Measurements from ENCODE around the gene PKMYT1.

The PKMYT1 gene

DNA sequence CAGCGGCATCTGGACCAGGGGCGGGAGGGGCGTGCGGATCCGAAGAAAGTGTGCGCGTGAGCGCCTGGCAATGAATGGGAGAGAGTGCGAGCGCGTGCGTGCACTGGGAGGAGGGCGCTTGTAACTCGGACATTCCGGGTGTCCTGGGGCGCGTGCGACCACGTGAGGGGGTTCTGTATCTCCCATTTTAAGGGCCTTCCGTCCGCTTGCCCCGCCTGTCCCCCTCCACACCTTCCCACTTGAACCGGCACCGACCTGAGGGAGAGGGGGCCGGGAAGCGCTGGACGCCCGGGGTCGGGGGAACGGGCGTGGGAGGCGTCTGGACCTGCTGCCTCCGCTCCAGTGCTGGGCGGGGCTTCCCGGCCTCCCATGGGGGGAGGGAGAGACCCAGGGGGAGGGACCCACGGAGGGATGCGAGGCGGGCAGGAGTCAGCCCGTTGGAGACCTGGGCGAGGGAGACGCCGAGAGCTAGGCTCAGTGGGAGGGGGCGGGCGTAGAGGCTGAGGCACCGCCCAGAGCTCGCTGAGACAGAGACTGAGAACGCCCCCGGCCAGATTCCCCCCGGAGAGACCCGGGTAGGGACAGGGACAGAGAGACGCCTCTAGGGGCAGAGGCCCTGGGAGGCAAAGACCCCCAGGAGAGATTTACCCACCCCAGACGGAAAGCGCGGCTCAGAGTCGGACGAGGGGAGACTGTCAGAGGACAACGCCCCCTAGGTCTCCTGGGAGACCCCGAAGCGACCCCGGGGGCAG, 16.3 kb downstream of the PKMYT1 start, which contains the start of gene KREMEN2:
TSS of gene KREMEN2 (plus strand) at position 553 of the 752 bp plus-strand sequence. CDS start 246 bp downstream, outside the sequence.
- peak within 1 kb of the TSS; percentile 43 for H3K4me3 ChIP-seq (ENCODE audit: low read length)
- peaks cover 19% of the 10 kb centered on the region for H3K4me1 ChIP-seq (ENCODE audit: insufficient read depth, low read length)
- H2AFZ ChIP-seq (ENCODE audit: low read depth, low read length) = peak within 1 kb of the TSS; percentile 76
- H3K27me3 ChIP-seq (ENCODE audit: insufficient read depth, low read length) = peaks cover 14% of the 10 kb centered on the region
- H3K36me3 ChIP-seq (ENCODE audit: insufficient read depth, low read length) = no peaks in the 10 kb centered on the region
- H3K9me3 ChIP-seq (ENCODE audit: low read length) = no peaks in the 10 kb centered on the region

DNA sequence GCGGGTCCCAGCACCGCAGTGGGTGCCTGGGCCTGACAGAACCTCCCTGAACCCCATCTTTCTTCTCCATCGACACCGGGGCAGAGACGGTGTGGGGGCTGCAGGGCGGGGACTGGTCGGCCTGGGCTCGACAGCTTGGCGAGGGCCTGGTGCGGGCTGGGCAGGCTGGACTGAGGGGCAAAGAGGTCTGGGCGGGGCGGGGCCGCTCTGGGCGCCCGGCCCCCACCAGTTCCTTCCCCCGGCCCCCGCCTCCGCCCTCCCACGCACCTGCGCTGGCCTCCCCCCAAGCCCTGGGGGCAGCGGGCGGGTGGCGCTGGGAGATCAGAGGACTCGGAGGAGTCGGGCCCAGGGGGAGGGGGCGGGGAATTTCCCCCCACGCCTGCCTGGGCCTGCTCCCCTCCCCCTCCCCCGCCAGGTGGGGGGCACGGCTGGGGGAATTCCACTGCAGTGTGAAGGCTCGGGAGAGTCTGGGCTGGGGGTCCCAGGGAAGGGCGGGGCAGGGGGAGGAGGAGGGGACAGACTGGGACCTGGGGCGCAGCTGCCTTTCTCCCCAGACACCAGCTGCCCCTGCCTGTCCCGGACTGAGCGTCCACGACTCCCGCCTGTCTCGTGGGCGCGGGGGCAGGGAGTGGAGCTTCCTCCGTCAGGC, 17.0 kb downstream of the PKMYT1 start:
- H3K36me3 ChIP-seq (ENCODE audit: insufficient read depth, low read length) = no peaks in the 10 kb centered on the region
- H3K4me1 ChIP-seq (ENCODE audit: insufficient read depth, low read length) = peaks cover 15% of the 10 kb centered on the region
- peak overlapping the region; percentile 43 for H3K4me3 ChIP-seq (ENCODE audit: low read length)
- peak overlapping the region; percentile 76 for H2AFZ ChIP-seq (ENCODE audit: low read depth, low read length)
- peaks cover 14% of the 10 kb centered on the region for H3K27me3 ChIP-seq (ENCODE audit: insufficient read depth, low read length)
- H3K9me3 ChIP-seq (ENCODE audit: low read length) = no peaks in the 10 kb centered on the region

DNA sequence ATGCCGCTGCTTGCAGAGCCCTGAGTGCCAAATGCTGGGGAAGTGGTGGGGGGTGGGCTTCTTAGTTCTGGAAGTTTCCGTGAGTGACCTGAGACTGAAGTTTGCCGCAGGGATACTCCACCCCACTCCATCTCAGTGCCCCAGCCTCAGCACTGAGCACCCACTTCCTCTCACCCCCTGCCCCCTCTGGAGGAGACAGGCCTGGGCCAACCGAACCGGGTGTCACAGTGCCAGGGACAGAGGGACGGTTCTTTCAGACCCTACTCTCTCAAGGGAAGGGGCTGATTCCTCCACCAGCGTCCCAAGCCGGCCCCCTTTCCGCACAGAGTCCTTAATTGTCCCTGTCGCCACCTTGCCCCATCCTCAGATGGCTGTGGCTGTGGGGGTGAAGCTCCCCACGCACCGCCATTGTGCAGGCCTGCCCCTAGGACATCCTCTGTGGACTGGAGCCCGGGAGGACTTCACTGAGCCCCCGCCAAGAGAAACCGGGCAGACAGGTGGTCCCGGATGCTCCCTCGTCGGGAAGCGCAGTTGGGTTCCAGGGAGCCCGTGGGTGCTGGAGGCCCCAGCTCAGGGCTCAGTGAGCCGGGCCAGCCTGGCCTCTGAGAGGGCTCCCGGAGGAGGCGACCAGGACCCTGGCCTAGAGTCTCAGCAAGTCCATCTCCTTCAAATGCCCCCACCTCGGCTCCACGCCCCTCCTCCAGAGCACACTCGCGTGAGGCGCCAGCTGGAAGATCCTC, 17.7 kb downstream of the PKMYT1 start:
- no peak overlapping the region for H2AFZ ChIP-seq (ENCODE audit: low read depth, low read length)
- H3K9me3 ChIP-seq (ENCODE audit: low read length) = no peaks in the 10 kb centered on the region
- H3K36me3 ChIP-seq (ENCODE audit: insufficient read depth, low read length) = no peaks in the 10 kb centered on the region
- H3K4me3 ChIP-seq (ENCODE audit: low read length) = no peak overlapping the region
- peaks cover 14% of the 10 kb centered on the region for H3K27me3 ChIP-seq (ENCODE audit: insufficient read depth, low read length)
- H3K4me1 ChIP-seq (ENCODE audit: insufficient read depth, low read length) = peaks cover 15% of the 10 kb centered on the region

DNA sequence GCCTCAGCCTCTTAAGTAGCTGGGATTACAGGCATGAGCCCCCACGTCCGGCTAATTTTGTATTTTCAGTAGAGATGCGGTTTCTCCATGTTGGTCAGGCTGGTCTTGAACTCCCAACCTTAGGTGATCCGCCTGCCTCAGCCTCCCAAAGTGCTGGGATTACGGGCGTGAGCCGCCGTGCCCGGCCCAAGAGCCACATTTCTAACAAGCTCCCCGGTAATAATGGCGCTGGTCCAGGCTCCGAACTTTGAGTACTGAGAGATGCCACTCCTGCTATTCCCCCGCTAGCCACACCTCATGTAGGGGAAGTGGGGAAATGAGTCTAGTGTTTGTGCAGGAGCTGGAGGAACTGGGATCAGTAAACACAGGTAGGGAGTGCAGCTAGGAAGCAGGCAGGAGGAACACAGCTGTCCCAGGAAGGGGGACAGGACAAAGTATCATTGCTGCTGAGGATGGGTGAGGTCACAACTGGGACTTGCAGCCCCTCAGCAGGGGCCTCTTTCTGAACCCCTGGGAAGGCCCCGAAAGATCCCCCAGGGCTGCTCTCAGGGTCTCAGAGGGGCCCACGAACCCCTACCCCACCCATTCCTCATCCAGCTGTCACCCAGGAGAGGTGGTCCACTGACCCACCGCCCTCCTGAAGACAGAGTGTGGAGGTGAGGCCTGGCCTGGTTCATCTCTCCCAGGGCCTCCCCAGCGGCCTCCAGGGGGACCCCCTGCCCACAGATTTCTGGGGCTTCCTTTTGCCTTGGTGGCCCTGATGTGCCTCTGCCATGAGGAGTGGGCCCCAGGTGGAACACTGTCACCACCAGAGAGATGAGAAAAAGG, 19.8 kb downstream of the PKMYT1 start:
- no peaks in the 10 kb centered on the region for H3K9me3 ChIP-seq (ENCODE audit: low read length)
- no peak overlapping the region for H3K4me3 ChIP-seq (ENCODE audit: low read length)
- H3K36me3 ChIP-seq (ENCODE audit: insufficient read depth, low read length) = no peaks in the 10 kb centered on the region
- H3K27me3 ChIP-seq (ENCODE audit: insufficient read depth, low read length) = peaks cover 14% of the 10 kb centered on the region
- no peak overlapping the region for H2AFZ ChIP-seq (ENCODE audit: low read depth, low read length)
- peaks cover 15% of the 10 kb centered on the region for H3K4me1 ChIP-seq (ENCODE audit: insufficient read depth, low read length)

DNA sequence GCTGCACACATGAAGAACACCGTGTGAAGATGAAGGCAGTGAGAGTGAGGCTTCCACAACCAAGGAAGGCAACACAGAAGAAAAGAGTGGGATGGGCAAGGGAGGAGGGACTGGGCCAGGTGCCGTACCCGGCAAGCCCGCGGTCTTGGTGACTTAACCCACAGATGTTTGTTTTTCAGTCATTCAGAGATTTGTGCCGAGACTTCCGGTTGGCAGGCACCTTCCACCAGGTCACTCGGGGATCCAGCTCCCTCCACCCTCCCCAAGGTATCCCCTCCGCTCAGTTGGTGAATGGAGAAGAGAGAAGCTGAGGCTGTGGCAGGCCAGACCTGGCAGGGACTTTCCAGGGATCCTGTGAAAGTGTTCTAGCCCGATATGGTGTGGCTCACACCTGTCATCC, 21.0 kb downstream of the PKMYT1 start:
- Histone ChIP-seq H3K4me1 (ENCODE audit: insufficient read depth, low read length) (peaks cover 8% of the 10 kb centered on the region), H2AFZ (ENCODE audit: low read depth, low read length) (no peak overlapping the region), H3K4me3 (ENCODE audit: low read length) (no peak overlapping the region), H3K9me3 (ENCODE audit: low read length) (no peaks in the 10 kb centered on the region), H3K36me3 (ENCODE audit: insufficient read depth, low read length) (no peaks in the 10 kb centered on the region), H3K27me3 (ENCODE audit: insufficient read depth, low read length) (peaks cover 11% of the 10 kb centered on the region)

DNA sequence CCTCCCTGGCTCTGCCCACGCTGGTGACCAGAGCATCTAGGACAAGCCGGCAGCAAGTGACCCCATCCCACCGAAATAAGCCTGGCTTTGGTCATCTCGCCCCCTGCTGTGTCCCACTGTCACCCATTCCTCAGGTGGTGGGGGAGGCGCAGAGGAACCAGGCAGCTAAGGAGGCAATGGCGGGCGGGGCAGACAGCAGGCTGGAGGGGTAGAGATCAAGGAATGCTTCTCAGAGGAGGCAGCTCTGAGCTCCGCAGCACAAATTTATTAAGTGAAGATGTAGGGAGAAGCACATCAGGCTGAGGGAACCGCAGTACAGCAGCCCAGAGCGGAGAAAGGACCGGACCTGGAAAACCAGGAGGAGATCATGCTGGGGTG, 23.7 kb downstream of the PKMYT1 start:
- Histone ChIP-seq H3K27me3 (ENCODE audit: insufficient read depth, low read length) (no peaks in the 10 kb centered on the region), H3K9me3 (ENCODE audit: low read length) (no peaks in the 10 kb centered on the region), H3K36me3 (ENCODE audit: insufficient read depth, low read length) (no peaks in the 10 kb centered on the region), H3K4me1 (ENCODE audit: insufficient read depth, low read length) (no peaks in the 10 kb centered on the region), H3K4me3 (ENCODE audit: low read length) (no peak overlapping the region), H2AFZ (ENCODE audit: low read depth, low read length) (no peak overlapping the region)

DNA sequence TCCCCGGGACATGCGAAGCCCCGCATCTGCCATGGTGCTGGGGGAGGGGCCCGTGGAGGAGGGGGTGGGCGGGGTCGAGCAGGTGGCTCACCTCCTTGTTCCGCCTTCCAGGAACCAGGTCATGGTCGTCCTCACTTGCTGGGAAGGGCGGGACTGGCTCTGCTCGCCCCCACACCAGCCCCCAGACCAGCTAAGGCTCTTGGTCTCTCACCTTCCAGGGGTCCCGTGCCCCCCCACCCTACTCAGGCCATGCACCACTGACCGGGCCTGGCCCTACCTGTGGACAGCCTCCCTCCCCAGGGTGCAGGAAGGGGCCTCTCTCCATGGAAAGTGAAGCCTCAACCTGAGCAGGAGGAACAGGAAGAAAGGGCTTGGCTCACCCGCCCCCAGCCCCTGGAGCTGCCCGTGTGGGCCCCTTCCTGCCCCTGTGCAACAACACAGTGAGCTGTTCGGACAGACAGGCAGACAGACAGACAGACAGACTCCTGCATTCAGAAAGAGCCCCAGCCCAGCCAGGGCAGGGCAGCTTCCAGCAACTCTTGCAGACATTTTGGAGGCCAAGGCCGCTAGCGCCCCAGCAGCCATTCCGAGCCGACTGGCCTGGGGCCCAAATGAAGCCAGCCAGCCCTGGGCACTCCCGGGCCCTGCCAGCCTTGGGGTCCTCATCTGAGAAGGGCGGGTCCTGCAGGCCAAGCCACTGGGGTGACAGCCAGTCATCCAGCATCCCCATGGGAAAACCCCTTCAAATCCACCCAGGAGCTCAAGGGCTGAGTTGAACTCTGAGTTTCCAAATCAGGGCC, 24.3 kb downstream of the PKMYT1 start:
- Histone ChIP-seq H3K4me1 (ENCODE audit: insufficient read depth, low read length) (no peaks in the 10 kb centered on the region), H3K9me3 (ENCODE audit: low read length) (no peaks in the 10 kb centered on the region), H3K36me3 (ENCODE audit: insufficient read depth, low read length) (no peaks in the 10 kb centered on the region), H3K27me3 (ENCODE audit: insufficient read depth, low read length) (no peaks in the 10 kb centered on the region), H2AFZ (ENCODE audit: low read depth, low read length) (no peak overlapping the region), H3K4me3 (ENCODE audit: low read length) (no peak overlapping the region)

DNA sequence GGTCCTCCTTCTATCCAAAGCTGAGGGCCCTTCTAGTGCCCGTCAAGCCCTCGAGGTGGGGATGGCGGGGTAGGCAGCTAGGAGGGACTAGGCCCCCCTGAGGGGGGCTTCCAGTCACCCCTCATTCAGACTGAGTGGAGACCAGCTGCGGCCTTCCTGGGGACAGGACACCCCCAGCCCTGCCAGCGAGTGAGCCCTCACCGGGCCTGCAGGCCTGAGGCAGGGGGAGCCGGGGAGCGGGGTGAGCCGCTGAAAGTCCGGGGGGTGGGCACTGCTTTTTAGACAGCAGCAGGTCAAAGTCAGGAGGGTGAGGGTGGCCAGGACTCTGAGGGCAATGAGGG, 24.8 kb downstream of the PKMYT1 start:
- no peaks in the 10 kb centered on the region for H3K4me1 ChIP-seq (ENCODE audit: insufficient read depth, low read length)
- H3K27me3 ChIP-seq (ENCODE audit: insufficient read depth, low read length) = no peaks in the 10 kb centered on the region
- no peak overlapping the region for H2AFZ ChIP-seq (ENCODE audit: low read depth, low read length)
- no peaks in the 10 kb centered on the region for H3K9me3 ChIP-seq (ENCODE audit: low read length)
- no peak overlapping the region for H3K4me3 ChIP-seq (ENCODE audit: low read length)
- no peaks in the 10 kb centered on the region for H3K36me3 ChIP-seq (ENCODE audit: insufficient read depth, low read length)

DNA sequence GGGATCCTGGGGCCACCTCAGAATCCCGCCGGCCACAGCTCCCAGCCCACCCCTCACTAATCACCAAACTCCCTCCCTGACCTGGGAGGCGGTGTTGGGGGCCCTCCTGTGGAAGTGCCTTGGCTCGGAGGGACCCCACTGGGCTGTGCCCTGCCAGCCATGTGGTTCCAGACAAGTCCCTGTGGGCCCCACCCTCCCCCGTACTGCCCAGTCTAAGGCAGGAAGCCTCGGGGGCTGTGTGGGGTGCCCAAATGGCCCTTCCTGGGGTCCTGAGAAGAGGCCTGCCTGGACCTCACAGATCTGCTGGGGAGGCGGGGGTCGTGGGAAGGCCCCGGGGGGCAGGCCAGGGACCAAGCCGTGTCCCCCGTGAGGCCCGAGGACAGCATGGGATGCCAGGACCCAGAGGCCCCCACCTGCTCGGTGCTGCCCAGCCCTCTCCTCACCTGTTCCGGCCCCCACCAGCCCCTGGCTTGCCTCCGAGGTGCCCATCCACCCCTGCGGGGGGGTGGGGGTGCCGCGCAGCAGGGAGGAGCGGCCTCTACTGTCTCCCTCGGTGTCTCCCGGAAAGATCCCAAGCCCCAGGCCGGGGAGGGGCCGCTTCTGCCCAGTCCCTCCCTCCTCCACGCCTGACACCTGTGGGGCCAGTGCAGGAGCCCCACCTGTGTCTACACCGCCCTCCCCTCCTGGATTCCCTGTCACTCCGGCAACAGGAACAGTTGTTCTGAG, 25.4 kb downstream of the PKMYT1 start:
- Histone ChIP-seq H3K36me3 (ENCODE audit: insufficient read depth, low read length) (no peaks in the 10 kb centered on the region), H2AFZ (ENCODE audit: low read depth, low read length) (no peak overlapping the region), H3K4me1 (ENCODE audit: insufficient read depth, low read length) (no peaks in the 10 kb centered on the region), H3K9me3 (ENCODE audit: low read length) (no peaks in the 10 kb centered on the region), H3K27me3 (ENCODE audit: insufficient read depth, low read length) (no peaks in the 10 kb centered on the region), H3K4me3 (ENCODE audit: low read length) (no peak overlapping the region)

DNA sequence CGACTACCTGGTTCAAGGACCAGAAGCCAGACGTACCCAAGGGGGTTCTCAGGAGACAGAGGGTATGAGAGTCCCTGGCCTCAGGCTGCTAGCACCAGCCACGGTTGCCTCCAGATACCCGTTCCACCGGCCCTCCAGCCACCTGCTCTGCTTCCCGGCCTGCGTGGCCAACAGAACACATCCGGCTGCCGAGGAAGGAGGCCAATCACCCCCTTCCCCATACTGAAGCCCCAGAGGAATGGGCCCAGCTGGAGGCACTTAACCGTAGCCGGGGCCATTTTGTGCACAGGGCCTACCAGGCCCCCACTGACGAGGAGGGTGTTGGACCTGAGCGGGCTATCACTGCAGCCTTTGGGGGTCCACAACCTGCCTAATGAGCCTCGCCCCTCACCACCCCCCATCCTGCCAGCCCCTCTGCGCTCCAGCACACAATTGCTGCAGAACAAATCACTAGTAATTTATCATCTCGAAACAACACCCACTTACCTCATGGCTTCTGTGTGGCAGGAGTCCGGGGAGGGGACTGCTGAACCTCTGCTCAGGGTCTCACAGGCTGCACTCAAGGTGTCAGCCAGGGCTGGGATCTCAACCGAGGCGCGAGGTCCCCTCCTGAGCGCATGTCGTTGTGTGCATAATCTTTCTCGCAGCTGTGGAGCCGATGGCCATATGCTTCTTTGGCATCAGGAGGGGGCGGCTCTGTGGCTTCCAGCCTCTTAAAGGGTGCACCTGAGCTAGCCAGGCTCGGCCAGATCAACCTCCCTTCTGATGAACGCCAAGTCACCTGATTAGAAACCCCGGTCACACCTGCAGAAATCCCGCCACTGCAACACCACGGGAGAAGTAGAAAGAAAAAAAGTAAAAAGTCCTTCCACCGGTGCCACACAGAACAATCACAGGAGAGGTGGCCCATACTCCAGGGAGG, 26.3 kb downstream of the PKMYT1 start:
- no peak overlapping the region for H2AFZ ChIP-seq (ENCODE audit: low read depth, low read length)
- H3K27me3 ChIP-seq (ENCODE audit: insufficient read depth, low read length) = no peaks in the 10 kb centered on the region
- no peaks in the 10 kb centered on the region for H3K4me1 ChIP-seq (ENCODE audit: insufficient read depth, low read length)
- H3K9me3 ChIP-seq (ENCODE audit: low read length) = no peaks in the 10 kb centered on the region
- peaks cover 6% of the 10 kb centered on the region for H3K36me3 ChIP-seq (ENCODE audit: insufficient read depth, low read length)
- H3K4me3 ChIP-seq (ENCODE audit: low read length) = no peak overlapping the region

DNA sequence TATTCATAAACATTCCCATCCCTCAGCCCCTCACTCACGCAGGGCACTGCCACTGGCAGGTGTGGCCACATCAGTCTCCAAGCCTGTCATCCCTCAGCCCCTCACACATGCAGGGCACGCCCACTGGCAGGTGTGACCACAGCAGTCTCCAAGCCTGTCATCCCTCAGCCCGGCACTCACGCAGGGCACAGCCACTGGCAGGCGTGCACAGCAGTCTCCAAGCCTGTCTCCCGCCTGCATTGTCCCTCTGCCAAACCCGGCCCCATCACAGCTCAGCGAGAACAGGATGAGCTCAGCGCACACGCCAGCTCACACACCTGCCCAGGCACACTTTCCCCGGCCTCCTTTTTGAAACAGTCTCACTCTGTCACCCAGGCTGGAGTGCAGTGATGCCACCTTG, 27.6 kb downstream of the PKMYT1 start:
- H3K9me3 ChIP-seq (ENCODE audit: low read length) = no peaks in the 10 kb centered on the region
- H3K4me1 ChIP-seq (ENCODE audit: insufficient read depth, low read length) = no peaks in the 10 kb centered on the region
- no peak overlapping the region for H3K4me3 ChIP-seq (ENCODE audit: low read length)
- H3K27me3 ChIP-seq (ENCODE audit: insufficient read depth, low read length) = no peaks in the 10 kb centered on the region
- peaks cover 12% of the 10 kb centered on the region for H3K36me3 ChIP-seq (ENCODE audit: insufficient read depth, low read length)
- no peak overlapping the region for H2AFZ ChIP-seq (ENCODE audit: low read depth, low read length)
